NCI-H1092 (cell line): ENCODE measurements around the gene C12orf43.
A peak's percentile ranks its signal among the peaks of the same experiment; 100 is the strongest.
"Not testable (repeated sequence)": the region's sequence is repeated elsewhere in the genome, so short reads cannot be mapped to it uniquely, and the experiment has no call there.

Experiments
- DNase-seq: peaks from one replicate; lab custom pipeline; 2025; lab: John Stamatoyannopoulos, UW

C12orf43 gene

GRCh38 chr12:121015825-121016766, at the start of gene C12orf43:
C12orf43 (minus strand) TSS chr12:121016487; CDS start chr12:121016474, 13 bp downstream.
- peak; percentile 86 for DNase-seq

- DNase-seq: no peak
Measured at GRCh38 chr12:121065345-121065744, 49.1 kb upstream of the C12orf43 start.

- DNase-seq: not testable (repeated sequence)
Measured at GRCh38 chr12:121064586-121064985, 48.3 kb upstream of the C12orf43 start.

GRCh38 chr12:121064116-121064515, 47.8 kb upstream of the C12orf43 start:
- no peak for DNase-seq

- DNase-seq: no peak
Measured at GRCh38 chr12:121062391-121063045, 46.2 kb upstream of the C12orf43 start.

GRCh38 chr12:121061831-121062230, 45.5 kb upstream of the C12orf43 start:
- no peak for DNase-seq

- DNase-seq: peak; percentile 13
Measured at GRCh38 chr12:121060149-121061001, 44.1 kb upstream of the C12orf43 start.

- no peak for DNase-seq
Measured at GRCh38 chr12:121059031-121059898, 43.0 kb upstream of the C12orf43 start.

GRCh38 chr12:121057794-121058193, 41.5 kb upstream of the C12orf43 start:
- DNase-seq: no peak

- no peak for DNase-seq
Measured at GRCh38 chr12:121053706-121054105, 37.4 kb upstream of the C12orf43 start.

- no peak for DNase-seq
Measured at GRCh38 chr12:121050725-121051124, 34.4 kb upstream of the C12orf43 start.

GRCh38 chr12:121048442-121048841, 32.2 kb upstream of the C12orf43 start:
- no peak for DNase-seq

- not testable (repeated sequence) for DNase-seq
Measured at GRCh38 chr12:121047400-121047799, 31.1 kb upstream of the C12orf43 start.

- DNase-seq: no peak
Measured at GRCh38 chr12:121043067-121043466, 26.8 kb upstream of the C12orf43 start.

- no peak for DNase-seq
Measured at GRCh38 chr12:121038861-121039668, 22.8 kb upstream of the C12orf43 start, which contains the start of gene OASL. OASL (minus strand) TSS chr12:121039246; CDS start chr12:121038971, 275 bp downstream.

- no peak for DNase-seq
Measured at GRCh38 chr12:121036810-121037326, 20.6 kb upstream of the C12orf43 start.

GRCh38 chr12:121034616-121035305, 18.5 kb upstream of the C12orf43 start:
- no peak for DNase-seq

- DNase-seq: no peak
Measured at GRCh38 chr12:121033625-121034349, 17.5 kb upstream of the C12orf43 start.
